HL-60 (cell line): ENCODE data around the gene SERPINE2.

Experiments used
- CTCF ChIP-seq: IDR thresholded peaks from one replicate; pipeline ENCODE4 v1.5.1; 2011; ENCODE audit warnings: low read length, control low read depth, inconsistent platforms; ENCODE audit not compliant: insufficient read depth
- GABPA ChIP-seq: IDR thresholded peaks from 2 replicates; pipeline ENCODE4 v1.6.1; 2012; ENCODE audit warnings: low read depth
- POLR2AphosphoS5 ChIP-seq: IDR thresholded peaks from 2 replicates; pipeline ENCODE4 v1.6.1; 2012; ENCODE audit warnings: low read depth

GRCh38 chr2:223993634-223994232 lies 45.4 kb downstream of the SERPINE2 start:
- TF ChIP-seq CTCF (peak; percentile 69), POLR2AphosphoS5 (no peak), GABPA (no peak)
